ENCODE results near the gene DGKI. TPM values are rescaled to one million over a fixed set of nuclear protein-coding genes. Genes with fewer than 3 reads are reported as not detected.

DGKI gene
- total RNA-seq, 4 donors from 2014 or later = 0.66 to 2.9 (median 1.7) TPM

GRCh38 chr7:137446025-137446424 is 400.7 kb downstream of the DGKI start:
- 57% methylated on average over 3 of the region's 3 CpGs for WGBS

GRCh38 chr7:137445268-137445667 is 401.5 kb downstream of the DGKI start:
- Histone ChIP-seq H3K27me3 (no peaks in the 10 kb centered on the region), H3K27ac (replicated peaks in 1 of 4) (no peak overlapping the region), H3K36me3 (no peaks in the 10 kb centered on the region), H3K4me1 (peaks cover 0 to 2% (median under 1%) of the 10 kb centered on the region in 4 donors), H3K9me3 (no peaks in the 10 kb centered on the region), H3K4me3 (no peak overlapping the region)
- intact Hi-C loops (cut with DNase I) = no loop called here
- TF ChIP-seq POLR2AphosphoS5 (IDR thresholded peaks at IDR 0.05) = no peak
- TF ChIP-seq EP300 (IDR thresholded peaks at IDR 0.05) = no peak
- no peak for TF ChIP-seq POLR2A (IDR thresholded peaks at IDR 0.05; ENCODE audit: low read depth)
- no peak for TF ChIP-seq CTCF (IDR thresholded peaks at IDR 0.05)
- WGBS = 100% methylated on average over 1 of the region's 1 CpG
- DNase-seq (ENCODE audit: extremely low spot score) = no peak

More at GRCh38 chr7:137446025-137446424, 400.7 kb downstream of the DGKI start:
- no peaks in the 10 kb centered on the region for H3K4me1 ChIP-seq
- H3K9me3 ChIP-seq = no peaks in the 10 kb centered on the region
- TF ChIP-seq CTCF (IDR thresholded peaks at IDR 0.05) = no peak
- no peak for TF ChIP-seq POLR2AphosphoS5 (IDR thresholded peaks at IDR 0.05)
- TF ChIP-seq EP300 (IDR thresholded peaks at IDR 0.05) = no peak
- TF ChIP-seq POLR2A (IDR thresholded peaks at IDR 0.05; ENCODE audit: low read depth) = no peak
- intact Hi-C loops (cut with DNase I) = no loop called here
- no peaks in the 10 kb centered on the region for H3K36me3 ChIP-seq
- H3K4me3 ChIP-seq = no peak overlapping the region
- DNase-seq (ENCODE audit: extremely low spot score) = no peak
- H3K27me3 ChIP-seq = no peaks in the 10 kb centered on the region
- H3K27ac ChIP-seq (replicated peaks in 1 of 4) = no peak overlapping the region

- intact Hi-C loops (cut with DNase I) = no loop called here
- no peaks in the 10 kb centered on the region for H3K27me3 ChIP-seq
- no peak for DNase-seq (ENCODE audit: extremely low spot score)
- H3K9me3 ChIP-seq = no peaks in the 10 kb centered on the region
- TF ChIP-seq POLR2AphosphoS5 (IDR thresholded peaks at IDR 0.05) (no peak), POLR2A (IDR thresholded peaks at IDR 0.05; ENCODE audit: low read depth) (no peak)
- no peak overlapping the region for H3K4me3 ChIP-seq
- 51% methylated on average over 2 of the region's 2 CpGs for WGBS
- H3K4me1 ChIP-seq = peaks cover 0 to 9% (median 7%) of the 10 kb centered on the region in 4 donors
- no peak overlapping the region for H3K27ac ChIP-seq (replicated peaks in 1 of 4)
- H3K36me3 ChIP-seq = no peaks in the 10 kb centered on the region
Observed at GRCh38 chr7:137443616-137444015, 403.2 kb downstream of the DGKI start.

- Histone ChIP-seq H3K9me3 (no peaks in the 10 kb centered on the region), H3K36me3 (no peaks in the 10 kb centered on the region), H3K27ac (replicated peaks in 1 of 4) (no peak overlapping the region), H3K4me3 (no peak overlapping the region), H3K4me1 (peaks cover 0 to 9% (median 7%) of the 10 kb centered on the region in 4 donors), H3K27me3 (no peaks in the 10 kb centered on the region)
- WGBS = 73% methylated on average over 3 of the region's 3 CpGs
- TF ChIP-seq POLR2A (IDR thresholded peaks at IDR 0.05; ENCODE audit: low read depth) (no peak), POLR2AphosphoS5 (IDR thresholded peaks at IDR 0.05) (no peak), CTCF (IDR thresholded peaks at IDR 0.05) (no peak), EP300 (IDR thresholded peaks at IDR 0.05) (no peak)
- intact Hi-C loops (cut with DNase I) = no loop called here
- no peak for DNase-seq (ENCODE audit: extremely low spot score)
Observed at GRCh38 chr7:137441451-137441850, 405.3 kb downstream of the DGKI start.

GRCh38 chr7:137439829-137440825 is 406.6 kb downstream of the DGKI start:
- Histone ChIP-seq H3K36me3 (no peaks in the 10 kb centered on the region), H3K4me3 (no peak overlapping the region), H3K27ac (replicated peaks in 1 of 4) (no peak overlapping the region), H3K4me1 (peaks cover 0 to 11% (median 8%) of the 10 kb centered on the region in 4 donors), H3K9me3 (no peaks in the 10 kb centered on the region), H3K27me3 (no peaks in the 10 kb centered on the region)
- intact Hi-C loops (cut with DNase I) = no loop called here
- 71% methylated on average over 6 of the region's 6 CpGs for WGBS
- DNase-seq (ENCODE audit: extremely low spot score) = no peak
- no peak for TF ChIP-seq EP300 (IDR thresholded peaks at IDR 0.05)
- TF ChIP-seq POLR2AphosphoS5 (IDR thresholded peaks at IDR 0.05) = no peak
- no peak for TF ChIP-seq CTCF (IDR thresholded peaks at IDR 0.05)
- no peak for TF ChIP-seq POLR2A (IDR thresholded peaks at IDR 0.05; ENCODE audit: low read depth)
